Heart right ventricle (tissue), 16 donors: ENCODE measurements around the gene SOS2. TPM values are rescaled to one million over a fixed set of nuclear protein-coding genes. Genes with fewer than 3 reads are reported as not detected.
A peak's percentile ranks its signal among the peaks of the same experiment; 100 is the strongest.

Source experiments
- ATAC-seq, 8 donors: fragments of 200-7000 bp; cut with Tn5 transposase; one replicate each; pipeline ENCODE4 v1.9.1; 2020; ENCODE audit warnings: mild to moderate bottlenecking in 8 of 8, moderate library complexity in 8 of 8, moderate number of reproducible peaks in 1 of 8
- DNase-seq, 2 donors: peaks; one replicate each; pipeline ENCODE4 v3.0.0-alpha.2; 2020
- H3K27ac ChIP-seq, 10 donors: fragments of 200-600 bp; sonication (generic) in 2 of 10; one replicate each; pipeline versions ENCODE4 v1.5.0 to v1.8.0; 2020 to 2022; ENCODE audit warnings: mild to moderate bottlenecking in 3 of 10
- H3K27me3 ChIP-seq, 7 donors: fragments of 200-600 bp; one replicate each; pipeline ENCODE4 v1.8.0; 2021 to 2022; ENCODE audit warnings: mild to moderate bottlenecking in 2 of 7
- H3K36me3 ChIP-seq, 9 donors: fragments of 200-600 bp; sonication (generic) in 1 of 9; one replicate each; pipeline versions ENCODE4 v1.5.0 to v1.8.0; 2020 to 2022; ENCODE audit warnings: mild to moderate bottlenecking in 2 of 9
- H3K4me1 ChIP-seq, 9 donors: fragments of 200-600 bp; sonication (generic) in 1 of 9; one replicate each; pipeline versions ENCODE4 v1.5.0 to v1.8.0; 2020 to 2022; ENCODE audit warnings: mild to moderate bottlenecking in 4 of 9
- H3K4me3 ChIP-seq, 10 donors: fragments of 200-600 bp; sonication (generic) in 2 of 10; one replicate each; pipeline versions ENCODE4 v1.5.0 to v1.8.0; 2020 to 2022; ENCODE audit warnings: mild to moderate bottlenecking in 7 of 10, moderate library complexity in 2 of 10
- H3K9me3 ChIP-seq, 11 donors: fragments of 200-600 bp in 10 of 11; sonication (generic) in 2 of 11; one replicate each; pipeline versions ENCODE4 v1.5.0 to v1.8.0; 2013 to 2022; ENCODE audit warnings: mild to moderate bottlenecking in 2 of 11, control low read depth in 1 of 11, moderate library complexity in 1 of 11
- WGBS, 2 donors: extraction: QIAGEN DNeasy Blood & Tissue Kit; methylation state at CpG; one replicate each; pipeline ENCODE4 v1.1.7; 2013; ENCODE audit warnings: inconsistent platforms in 1 of 2; 5-methylcytosine and 5-hydroxymethylcytosine counted together
- intact Hi-C, 10 donors: fragments of 100-400 bp; cut with DNase I; formaldehyde crosslinking; loops; one replicate each; pipeline versions ENCODE4 v1.11.1 to v1.14.2; 2022
- polyA plus RNA-seq, 2 donors: library from polyadenylated mRNA; stranded (reverse); fragments of 200-250 nt; gene quantifications; one replicate each; pipeline ENCODE4 v1.2.3, GENCODE V29; 2013
- total RNA-seq, 10 donors: library from RNA; stranded (reverse); fragmentation: NEBNext Ultra II Directional in 3 of 10; extraction: Animal tissue kit (Norgen Biotek cat#: 25700) in 3 of 10; gene quantifications; one replicate each; pipeline versions ENCODE4 v1.2.1 to v1.2.4, GENCODE V29; 2021 to 2023
- TF ChIP-seq, protein P1 (sequence below), 9 donors: fragments of 200-600 bp; sonication (generic) in 2 of 9; IDR thresholded peaks; one replicate each; pipeline versions ENCODE4 v1.5.0 to v1.8.0; 2021 to 2022; ENCODE audit warnings: antibody characterized with exemption in 9 of 9, mild to moderate bottlenecking in 5 of 9, moderate library complexity in 1 of 9
- donor health status: Arrhythmogenic right ventricular cardiomyopathy.
- donor health status: ischemic (EF 13 %, LVEDD 7.1; RV severe dilation, severe dysfunction).
- donor health status: healthy with polysubstance abuse.
- donor health status: DM: no; HTN: yes; CAD: no.
- donor health status: DM: no; HTN: no; CAD: no.
- donor health status: ischemic (EF 25% LVEDD 6.9; RV normal size, moderate dysfunction).
- donor health status: ischemic (EF 25% LVEDD 5.7; RV mildly dilated, moderate dysfunction).
- donor health status: healthy.
- donor health status: DM: yes; HTN: yes; CAD: no.
- donor health status: Ischemic cardiomyopathy.
- donor health status: ischemic (EF 35%, LVEDD 5.7; RV mildly dilated, moderate dysfunction).
- donor health status: nonischemic (EF 11% LVEDD 7.7; RV severe dilation, severe dysfunction).
- donor health status: DM: yes; HTN: yes; CAD: no.
- donor health status: PGD.
- donor health status: ischemic (EF 29% LVEDD 5.4; RV normal size, mild dysfunction).
- donor health status: nonischemic (EF 23%, LVEDD 6.1; RV moderate dilation, normal function).

Gene SOS2
- total and polyA plus RNA-seq, 12 donors, result 10.1 to 40.0 (median 32.3) TPM

GRCh38 chr14:50156111-50156510 lies 75.3 kb downstream of the SOS2 start:
- WGBS, 2 donors, result 97 to 98% methylated on average over 4 of the region's 4 CpGs
- DNase-seq (no peak), ATAC-seq (no peak)
- intact Hi-C loops, result loop anchor here in 1 of 10 donors (10.0 kb wide), 1 partner anchor 371 kb away; no protein-coding TSS in a partner anchor
- TF ChIP-seq, protein P1, sequence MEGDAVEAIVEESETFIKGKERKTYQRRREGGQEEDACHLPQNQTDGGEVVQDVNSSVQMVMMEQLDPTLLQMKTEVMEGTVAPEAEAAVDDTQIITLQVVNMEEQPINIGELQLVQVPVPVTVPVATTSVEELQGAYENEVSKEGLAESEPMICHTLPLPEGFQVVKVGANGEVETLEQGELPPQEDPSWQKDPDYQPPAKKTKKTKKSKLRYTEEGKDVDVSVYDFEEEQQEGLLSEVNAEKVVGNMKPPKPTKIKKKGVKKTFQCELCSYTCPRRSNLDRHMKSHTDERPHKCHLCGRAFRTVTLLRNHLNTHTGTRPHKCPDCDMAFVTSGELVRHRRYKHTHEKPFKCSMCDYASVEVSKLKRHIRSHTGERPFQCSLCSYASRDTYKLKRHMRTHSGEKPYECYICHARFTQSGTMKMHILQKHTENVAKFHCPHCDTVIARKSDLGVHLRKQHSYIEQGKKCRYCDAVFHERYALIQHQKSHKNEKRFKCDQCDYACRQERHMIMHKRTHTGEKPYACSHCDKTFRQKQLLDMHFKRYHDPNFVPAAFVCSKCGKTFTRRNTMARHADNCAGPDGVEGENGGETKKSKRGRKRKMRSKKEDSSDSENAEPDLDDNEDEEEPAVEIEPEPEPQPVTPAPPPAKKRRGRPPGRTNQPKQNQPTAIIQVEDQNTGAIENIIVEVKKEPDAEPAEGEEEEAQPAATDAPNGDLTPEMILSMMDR (IDR thresholded peaks at IDR 0.05), result no peak
- no peaks in the 10 kb centered on the region for H3K27me3 ChIP-seq
- H3K36me3 ChIP-seq, result peaks cover 0 to 100% (median 50%) of the 10 kb centered on the region in 9 donors
- no peak overlapping the region for H3K4me3 ChIP-seq
- H3K9me3 ChIP-seq, result no peaks in the 10 kb centered on the region
- no peaks in the 10 kb centered on the region for H3K4me1 ChIP-seq
- H3K27ac ChIP-seq, result no peak overlapping the region

DNA sequence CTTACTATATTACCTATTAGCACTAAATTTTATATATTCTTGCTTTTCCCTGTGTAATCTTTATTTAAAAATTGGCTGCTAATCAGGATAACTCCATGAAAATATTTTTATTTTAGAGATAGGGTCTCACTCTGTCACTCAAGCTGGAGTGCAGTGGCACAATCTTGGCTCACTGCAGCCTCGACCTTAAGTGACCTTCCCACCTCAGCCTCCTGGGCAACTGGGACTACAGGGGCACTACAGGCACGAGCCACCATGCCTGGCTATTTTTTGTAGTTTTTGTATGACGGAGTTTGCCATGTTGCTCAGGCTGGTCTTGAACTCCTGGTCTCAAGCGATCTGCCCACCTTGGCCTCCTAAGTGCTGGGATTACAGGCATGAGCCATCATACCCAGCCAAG lies 82.6 kb downstream of the SOS2 start:
- TF ChIP-seq, protein P1 (IDR thresholded peaks at IDR 0.05), result no peak
- intact Hi-C loops, result no loop called here
- no peaks in the 10 kb centered on the region for H3K9me3 ChIP-seq
- WGBS, 2 donors, result 73 to 77% methylated on average over 4 of the region's 4 CpGs
- H3K27ac ChIP-seq, result no peak overlapping the region
- no peak overlapping the region for H3K4me3 ChIP-seq
- H3K36me3 ChIP-seq, result peaks cover 0 to 100% (median 53%) of the 10 kb centered on the region in 9 donors
- peak in 1 of 8 donors; percentile 42 for ATAC-seq
- no peaks in the 10 kb centered on the region for H3K27me3 ChIP-seq
- no peak for DNase-seq
- no peaks in the 10 kb centered on the region for H3K4me1 ChIP-seq

DNA sequence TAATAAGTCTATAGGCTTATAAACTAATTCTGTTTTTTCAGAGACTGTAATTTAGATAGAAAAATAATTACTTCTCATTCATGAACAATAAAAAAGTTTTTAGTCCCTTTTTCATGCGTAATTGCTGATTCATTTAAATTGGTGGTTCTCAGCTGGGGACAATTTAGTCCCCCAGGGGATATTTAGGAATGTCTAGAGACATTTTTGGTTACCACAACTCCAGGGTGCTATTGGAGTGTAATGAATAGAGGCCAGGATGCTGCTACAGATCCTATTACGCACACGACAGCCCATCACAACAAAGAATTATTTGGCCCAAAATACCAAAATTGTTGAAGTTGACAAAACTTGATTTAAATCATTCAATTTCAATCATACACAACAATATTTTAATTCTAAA lies 92.2 kb downstream of the SOS2 start:
- intact Hi-C loops, result no loop called here
- TF ChIP-seq, protein P1 (IDR thresholded peaks at IDR 0.05), result no peak
- Histone ChIP-seq H3K36me3 (peaks cover 0 to 87% (median 5%) of the 10 kb centered on the region in 9 donors), H3K27ac (no peak overlapping the region), H3K4me3 (no peak overlapping the region), H3K4me1 (no peaks in the 10 kb centered on the region), H3K9me3 (no peaks in the 10 kb centered on the region), H3K27me3 (no peaks in the 10 kb centered on the region)
- no peak for DNase-seq
- WGBS, 2 donors, result 96% methylated on average over 3 of the region's 3 CpGs
- no peak for ATAC-seq

DNA sequence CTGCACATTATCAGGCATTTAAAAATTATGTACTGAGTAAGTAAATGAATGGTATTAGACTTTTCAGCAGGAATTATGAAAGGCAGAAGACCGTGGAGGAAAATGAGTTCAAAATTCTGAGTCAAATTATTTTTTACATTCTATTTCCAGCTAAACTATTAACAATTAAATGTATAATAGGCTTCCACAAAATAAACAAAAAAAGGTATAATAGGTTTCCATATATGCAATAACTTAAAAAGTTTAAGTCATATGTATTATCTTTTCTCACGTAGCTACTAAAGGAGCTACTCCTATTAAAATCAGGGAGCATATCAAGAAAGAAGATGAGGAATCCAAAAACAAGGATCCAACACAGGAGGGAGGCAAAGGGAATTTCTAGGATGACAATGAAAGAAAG lies 103.6 kb downstream of the SOS2 start:
- Histone ChIP-seq H3K4me1 (no peaks in the 10 kb centered on the region), H3K27me3 (no peaks in the 10 kb centered on the region), H3K27ac (no peak overlapping the region), H3K9me3 (no peaks in the 10 kb centered on the region), H3K4me3 (no peak overlapping the region), H3K36me3 (peaks cover 0 to 99% (median 26%) of the 10 kb centered on the region in 9 donors)
- TF ChIP-seq, protein P1 (IDR thresholded peaks at IDR 0.05), result no peak
- WGBS, 2 donors, result 97 to 98% methylated on average over 2 of the region's 2 CpGs
- DNase-seq, result no peak
- intact Hi-C loops, result no loop called here
- no peak for ATAC-seq
